Activated naive CD4-positive, alpha-beta T cell treated with anti-CD3 and anti-CD28 coated beads, Interleukin-2, amount 50 U/mL, for 72 hours (primary cell): ENCODE data around the gene AIG1. TPM values are rescaled to one million over a fixed set of nuclear protein-coding genes. Genes with fewer than 3 reads are reported as not detected.

Experiments
- ATAC-seq, 2 donors: fragments of 150-1000 bp; cut with Tn5 transposase; 2 replicates each; pipeline ENCODE4 v1.10.0; 2021; ENCODE audit warnings: mild to moderate bottlenecking in 2 of 2, moderate library complexity in 2 of 2
- DNase-seq, 2 donors: peaks; one replicate each; pipeline ENCODE4 v3.0.0; 2021 to 2022; ENCODE audit warnings: low spot score in 2 of 2
- H3K27ac Mint-ChIP-seq, 2 donors: one replicate each; pipeline ENCODE4 v1.8.0; 2022; ENCODE audit warnings: mild to moderate bottlenecking in 2 of 2, mixed read lengths in 2 of 2
- H3K36me3 Mint-ChIP-seq, 2 donors: one replicate each; pipeline ENCODE4 v1.8.0; 2022; ENCODE audit warnings: mixed read lengths in 2 of 2
- H3K9me3 Mint-ChIP-seq, 2 donors: one replicate each; pipeline ENCODE4 v1.8.0; 2022; ENCODE audit warnings: mixed read lengths in 2 of 2
- total RNA-seq, 2 donors: library from RNA; stranded (reverse); gene quantifications; one replicate each; pipeline ENCODE4 v1.2.3, GENCODE V29; 2022

AIG1 gene
- total RNA-seq, 2 donors from 2014 or later = 15.5 to 34.8 TPM

- H3K27ac Mint-ChIP-seq = no peak overlapping the region
- H3K36me3 Mint-ChIP-seq = peaks cover 18 to 50% of the 10 kb centered on the region in 2 donors
- no peak for DNase-seq
- peak; percentile 28 to 73 for ATAC-seq
- H3K9me3 Mint-ChIP-seq = peaks cover 10 to 33% of the 10 kb centered on the region in 2 donors
These were observed 65.9 kb downstream of the AIG1 start for GRCh38 chr6:143126574-143126941.

- DNase-seq (no peak), ATAC-seq (no peak)
- Mint-ChIP-seq H3K9me3 (peaks cover 10 to 30% of the 10 kb centered on the region in 2 donors), H3K27ac (no peak overlapping the region), H3K36me3 (peaks cover 17 to 59% of the 10 kb centered on the region in 2 donors)
These were observed 67.4 kb downstream of the AIG1 start for GRCh38 chr6:143127941-143128680.

- no peak for DNase-seq
- Mint-ChIP-seq H3K9me3 (peaks cover 10 to 32% of the 10 kb centered on the region in 2 donors), H3K27ac (no peak overlapping the region), H3K36me3 (peaks cover 17 to 64% of the 10 kb centered on the region in 2 donors)
- no peak for ATAC-seq
These were observed 68.0 kb downstream of the AIG1 start for GRCh38 chr6:143128681-143129015.

- DNase-seq (no peak), ATAC-seq (no peak)
- H3K27ac Mint-ChIP-seq = no peak overlapping the region
- H3K9me3 Mint-ChIP-seq = peaks cover 10 to 26% of the 10 kb centered on the region in 2 donors
- peaks cover 17 to 58% of the 10 kb centered on the region in 2 donors for H3K36me3 Mint-ChIP-seq
These were observed 70.2 kb downstream of the AIG1 start for GRCh38 chr6:143130928-143131327.

- H3K27ac Mint-ChIP-seq = no peak overlapping the region
- H3K36me3 Mint-ChIP-seq = peaks cover 30 to 78% of the 10 kb centered on the region in 2 donors
- H3K9me3 Mint-ChIP-seq = peaks cover 27 to 38% of the 10 kb centered on the region in 2 donors
- DNase-seq (no peak), ATAC-seq (no peak)
These were observed 74.6 kb downstream of the AIG1 start for GRCh38 chr6:143135325-143135724.

GRCh38 chr6:143135797-143136561 lies 75.3 kb downstream of the AIG1 start:
- H3K27ac Mint-ChIP-seq = peak overlapping the region in 1 of 2 donors; percentile 85
- DNase-seq = no peak
- ATAC-seq = peak in 1 of 2 donors; percentile 51
- H3K36me3 Mint-ChIP-seq = peaks cover 30 to 78% of the 10 kb centered on the region in 2 donors
- H3K9me3 Mint-ChIP-seq = peaks cover 27 to 39% of the 10 kb centered on the region in 2 donors

GRCh38 chr6:143136647-143137046 lies 76.0 kb downstream of the AIG1 start:
- peak overlapping the region; percentile 65 to 85 for H3K27ac Mint-ChIP-seq
- ATAC-seq = no peak
- DNase-seq = no peak
- H3K36me3 Mint-ChIP-seq = peaks cover 30 to 78% of the 10 kb centered on the region in 2 donors
- H3K9me3 Mint-ChIP-seq = peaks cover 25 to 36% of the 10 kb centered on the region in 2 donors

- Mint-ChIP-seq H3K36me3 (peaks cover 30 to 79% of the 10 kb centered on the region in 2 donors), H3K27ac (peak overlapping the region; percentile 89 to 98), H3K9me3 (peaks cover 25 to 34% of the 10 kb centered on the region in 2 donors)
- ATAC-seq = peak; percentile 67 to 75
- no peak for DNase-seq
These were observed 78.6 kb downstream of the AIG1 start for GRCh38 chr6:143139239-143139784.

- DNase-seq (peak; percentile 62 to 71), ATAC-seq (peak; percentile 76 to 84)
- Mint-ChIP-seq H3K9me3 (peaks cover 25 to 34% of the 10 kb centered on the region in 2 donors), H3K27ac (peak overlapping the region; percentile 89 to 98), H3K36me3 (peaks cover 30 to 79% of the 10 kb centered on the region in 2 donors)
These were observed 79.2 kb downstream of the AIG1 start for GRCh38 chr6:143139884-143140283.

- DNase-seq (no peak), ATAC-seq (no peak)
- Mint-ChIP-seq H3K36me3 (peaks cover 30 to 83% of the 10 kb centered on the region in 2 donors), H3K27ac (peak overlapping the region in 1 of 2 donors; percentile 89), H3K9me3 (peaks cover 25 to 34% of the 10 kb centered on the region in 2 donors)
These were observed 80.1 kb downstream of the AIG1 start for GRCh38 chr6:143140767-143141166.

- DNase-seq = no peak
- H3K27ac Mint-ChIP-seq = peak overlapping the region in 1 of 2 donors; percentile 89
- peaks cover 25 to 37% of the 10 kb centered on the region in 2 donors for H3K9me3 Mint-ChIP-seq
- no peak for ATAC-seq
- H3K36me3 Mint-ChIP-seq = peaks cover 30 to 83% of the 10 kb centered on the region in 2 donors
These were observed 80.8 kb downstream of the AIG1 start for GRCh38 chr6:143141442-143141841.

- no peak for DNase-seq
- Mint-ChIP-seq H3K27ac (peak overlapping the region in 1 of 2 donors; percentile 45), H3K9me3 (peaks cover 0 to 21% of the 10 kb centered on the region in 2 donors), H3K36me3 (peaks cover 6 to 54% of the 10 kb centered on the region in 2 donors)
- peak; percentile 26 to 62 for ATAC-seq
These were observed 85.6 kb downstream of the AIG1 start for GRCh38 chr6:143146186-143146851.

GRCh38 chr6:143149771-143150170 lies 89.1 kb downstream of the AIG1 start:
- H3K27ac Mint-ChIP-seq = no peak overlapping the region
- no peak for ATAC-seq
- H3K9me3 Mint-ChIP-seq = peaks cover 0 to 17% of the 10 kb centered on the region in 2 donors
- H3K36me3 Mint-ChIP-seq = peaks cover 4 to 34% of the 10 kb centered on the region in 2 donors
- DNase-seq = no peak

- no peak for ATAC-seq
- peaks cover 4 to 32% of the 10 kb centered on the region in 2 donors for H3K36me3 Mint-ChIP-seq
- no peak overlapping the region for H3K27ac Mint-ChIP-seq
- no peak for DNase-seq
- H3K9me3 Mint-ChIP-seq = peaks cover 0 to 17% of the 10 kb centered on the region in 2 donors
These were observed 89.6 kb downstream of the AIG1 start for GRCh38 chr6:143150281-143150680.

GRCh38 chr6:143151381-143151780 lies 90.7 kb downstream of the AIG1 start:
- ATAC-seq = no peak
- peaks cover 0 to 15% of the 10 kb centered on the region in 2 donors for H3K9me3 Mint-ChIP-seq
- H3K36me3 Mint-ChIP-seq = peaks cover 4 to 21% of the 10 kb centered on the region in 2 donors
- no peak for DNase-seq
- H3K27ac Mint-ChIP-seq = no peak overlapping the region

GRCh38 chr6:143155681-143156080 lies 95.0 kb downstream of the AIG1 start:
- Mint-ChIP-seq H3K27ac (no peak overlapping the region), H3K36me3 (no peaks in the 10 kb centered on the region), H3K9me3 (peaks cover 0 to 5% of the 10 kb centered on the region in 2 donors)
- ATAC-seq (no peak), DNase-seq (no peak)
